Neural cell (in vitro differentiated cells): ENCODE measurements around the gene SEC14L1. TPM values are rescaled to one million over a fixed set of nuclear protein-coding genes. Genes with fewer than 3 reads are reported as not detected.
"Not testable (repeated sequence)": the region's sequence is repeated elsewhere in the genome, so short reads cannot be mapped to it uniquely, and the experiment has no call there.

Experiments
- H2AFZ ChIP-seq: fragments of 200-600, 300-800 bp; sonication (generic), shearing (Covaris generic); 2 replicates; pipeline ENCODE4 v1.6.0; 2014; ENCODE audit warnings: low read depth, mild to moderate bottlenecking, antibody characterized with exemption, low read length, moderate library complexity
- H3F3A ChIP-seq: fragments of 200-600 bp; shearing (Covaris generic); 2 replicates; pipeline ENCODE4 v1.6.1; 2016; ENCODE audit warnings: mild to moderate bottlenecking, moderate library complexity, mixed read lengths, antibody characterized with exemption, low read length; ENCODE audit not compliant: insufficient read depth, poor library complexity, severe bottlenecking
- H3K27ac ChIP-seq: fragments of 200-600, 300-800 bp; sonication (generic), shearing (Covaris generic); 2 replicates; pipeline ENCODE4 v1.5.1; 2014; ENCODE audit warnings: mild to moderate bottlenecking, low read length, moderate library complexity
- H3K27me3 ChIP-seq: fragments of 300-800, 200-600 bp; sonication (generic), shearing (Covaris generic); 2 replicates; pipeline ENCODE4 v1.6.0; 2014; ENCODE audit warnings: mild to moderate bottlenecking, low read depth, low read length, moderate library complexity; ENCODE audit not compliant: insufficient read depth
- H3K36me3 ChIP-seq: fragments of 300-800, 200-600 bp; sonication (generic), shearing (Covaris generic); 2 replicates; pipeline ENCODE4 v1.5.1; 2014; ENCODE audit warnings: mild to moderate bottlenecking, antibody characterized with exemption, low read length, moderate library complexity; ENCODE audit not compliant: insufficient read depth
- H3K4me2 ChIP-seq: fragments of 300-800, 200-600 bp; sonication (generic), shearing (Covaris generic); 2 replicates; pipeline ENCODE4 v1.6.0; 2014; ENCODE audit warnings: mild to moderate bottlenecking, low read length
- H3K4me3 ChIP-seq: fragments of 300-800, 200-600 bp; sonication (generic), shearing (Covaris generic); 2 replicates; pipeline ENCODE4 v1.5.1; 2014; ENCODE audit warnings: mild to moderate bottlenecking, low read length, moderate library complexity
- H3K79me2 ChIP-seq: fragments of 200-600 bp; shearing (Covaris generic); replicated peaks from 2 replicates; pipeline ENCODE4 v1.6.0; 2014; ENCODE audit warnings: mild to moderate bottlenecking, low read length, moderate library complexity; ENCODE audit not compliant: insufficient read depth
- H3K9ac ChIP-seq: fragments of 300-800, 200-600 bp; sonication (generic), shearing (Covaris generic); 2 replicates; pipeline ENCODE4 v1.6.1; 2016; ENCODE audit warnings: mild to moderate bottlenecking, low read length, mixed read lengths
- H3K9me2 ChIP-seq: fragments of 200-600 bp; shearing (Covaris generic); 2 replicates; pipeline ENCODE4 v1.6.1; 2016; ENCODE audit warnings: mild to moderate bottlenecking, low read length, mixed read lengths; ENCODE audit not compliant: insufficient read depth
- H3K9me3 ChIP-seq: fragments of 200-600, 300-800 bp; sonication (generic), shearing (Covaris generic); 2 replicates; pipeline ENCODE4 v1.6.1; 2016; ENCODE audit warnings: mild to moderate bottlenecking, mixed run types, low read length, moderate library complexity, mixed read lengths
- H4K20me1 ChIP-seq: fragments of 200-600 bp; shearing (Covaris generic); 2 replicates; pipeline ENCODE4 v1.6.1; 2016; ENCODE audit warnings: mild to moderate bottlenecking, mixed run types; ENCODE audit not compliant: insufficient read depth
- EP300 ChIP-seq: fragments of 450-650 bp; conservative IDR thresholded peaks from 2 replicates; pipeline ENCODE4 v1.6.1; 2014; ENCODE audit warnings: antibody characterized with exemption, mild to moderate bottlenecking, moderate library complexity; ENCODE audit not compliant: poor library complexity, severe bottlenecking
- MXI1 ChIP-seq: fragments of 450-650 bp; conservative IDR thresholded peaks from 2 replicates; pipeline ENCODE4 v1.6.1; 2014; ENCODE audit warnings: antibody characterized with exemption, mild to moderate bottlenecking; ENCODE audit not compliant: poor library complexity, severe bottlenecking
- POLR2AphosphoS5 ChIP-seq: IDR thresholded peaks from 2 replicates; pipeline ENCODE4 v1.6.1; 2012
- RAD21 ChIP-seq: fragments of 450-650 bp; conservative IDR thresholded peaks from 2 replicates; pipeline ENCODE4 v1.6.1; 2014; ENCODE audit warnings: antibody characterized with exemption, mild to moderate bottlenecking, moderate library complexity
- SMC3 ChIP-seq: fragments of 450-650 bp; conservative IDR thresholded peaks from 2 replicates; pipeline ENCODE4 v1.6.1; 2014; ENCODE audit warnings: antibody characterized with exemption, mild to moderate bottlenecking, moderate library complexity; ENCODE audit not compliant: poor library complexity
- polyA plus RNA-seq: library from polyadenylated mRNA; depleted of rRNA; stranded (reverse); fragments of >200 nt; gene quantifications from 2 replicates; pipeline ENCODE4 v1.2.3, GENCODE V29; 2014
- TF ChIP-seq, protein P1 (sequence below): fragments of 450-650 bp; IDR thresholded peaks from 2 replicates; pipeline ENCODE4 v1.5.1; 2014; ENCODE audit warnings: antibody characterized with exemption, mild to moderate bottlenecking, moderate library complexity; ENCODE audit not compliant: poor library complexity, severe bottlenecking
- TF ChIP-seq, protein P2 (sequence below): IDR thresholded peaks from 2 replicates; pipeline ENCODE4 v1.6.1; 2012; ENCODE audit warnings: borderline replicate concordance

SEC14L1 gene
- polyA plus RNA-seq, 1 donor from 2014 or later = 40.4 TPM

DNA sequence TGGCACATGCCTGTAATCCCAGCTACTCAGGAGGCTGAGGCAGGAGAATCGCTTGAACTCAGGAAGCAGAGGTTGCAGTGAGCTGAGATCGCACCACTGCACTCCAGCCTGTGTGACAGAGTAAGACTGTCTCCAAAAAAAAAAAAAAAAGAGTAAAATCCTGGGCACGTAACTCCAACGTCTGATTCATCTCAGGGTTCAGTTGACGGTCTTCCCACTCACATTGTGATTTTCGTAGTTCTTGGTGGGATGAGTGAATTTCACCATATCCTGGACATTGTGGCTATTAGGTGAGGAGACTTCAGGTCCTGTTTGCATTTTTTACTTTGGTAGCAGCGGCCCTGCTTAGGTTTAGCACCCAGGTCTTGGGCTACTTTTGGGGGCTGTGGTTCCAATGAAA, 111.5 kb downstream of the SEC14L1 start:
- not testable (repeated sequence) for H3K9ac ChIP-seq, H3K4me2 ChIP-seq, H3K27me3 ChIP-seq, H3K9me3 ChIP-seq, H2AFZ ChIP-seq, H3K9me2 ChIP-seq, H3K4me3 ChIP-seq, H3K27ac ChIP-seq, H4K20me1 ChIP-seq, H3K79me2 ChIP-seq, H3K36me3 ChIP-seq, H3F3A ChIP-seq

DNA sequence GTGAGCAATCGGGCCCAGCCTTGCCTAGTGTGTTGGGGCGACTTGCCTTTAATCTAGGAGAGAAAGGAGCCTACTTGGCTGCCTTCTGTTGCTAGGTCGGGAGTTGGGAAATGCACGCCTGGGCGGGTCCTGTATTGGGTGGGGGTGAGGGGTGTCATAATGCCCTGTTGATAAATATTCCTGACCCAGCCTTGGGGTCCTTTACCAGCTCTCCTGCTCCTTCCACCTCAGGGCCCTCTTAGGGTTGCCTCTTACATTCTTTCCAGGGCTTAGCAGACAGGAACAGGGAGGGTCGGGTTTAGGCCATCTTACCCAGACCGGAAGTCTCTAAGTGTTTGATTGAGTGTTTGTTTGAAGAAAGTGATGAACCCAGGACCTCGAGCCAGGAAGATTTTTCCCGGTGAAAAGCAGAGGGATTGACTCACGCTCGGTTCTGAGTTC, 112.9 kb downstream of the SEC14L1 start:
- H3K27me3 ChIP-seq = no peaks in the 10 kb centered on the region

More for the DNA sequence above, 112.9 kb downstream of the SEC14L1 start:
- Histone ChIP-seq H3K4me2 (no peak overlapping the region), H4K20me1 (no peaks in the 10 kb centered on the region), H3K27ac (no peak overlapping the region), H3K9ac (no peak overlapping the region), H3F3A (no peaks in the 10 kb centered on the region), H3K4me3 (no peak overlapping the region), H2AFZ (no peak overlapping the region), H3K9me2 (no peaks in the 10 kb centered on the region), H3K36me3 (no peaks in the 10 kb centered on the region), H3K9me3 (no peaks in the 10 kb centered on the region), H3K79me2 (no peaks in the 10 kb centered on the region)
- TF ChIP-seq MXI1 (no peak), EP300 (no peak), RAD21 (no peak), POLR2AphosphoS5 (no peak), SMC3 (no peak)
- TF ChIP-seq, protein P1, sequence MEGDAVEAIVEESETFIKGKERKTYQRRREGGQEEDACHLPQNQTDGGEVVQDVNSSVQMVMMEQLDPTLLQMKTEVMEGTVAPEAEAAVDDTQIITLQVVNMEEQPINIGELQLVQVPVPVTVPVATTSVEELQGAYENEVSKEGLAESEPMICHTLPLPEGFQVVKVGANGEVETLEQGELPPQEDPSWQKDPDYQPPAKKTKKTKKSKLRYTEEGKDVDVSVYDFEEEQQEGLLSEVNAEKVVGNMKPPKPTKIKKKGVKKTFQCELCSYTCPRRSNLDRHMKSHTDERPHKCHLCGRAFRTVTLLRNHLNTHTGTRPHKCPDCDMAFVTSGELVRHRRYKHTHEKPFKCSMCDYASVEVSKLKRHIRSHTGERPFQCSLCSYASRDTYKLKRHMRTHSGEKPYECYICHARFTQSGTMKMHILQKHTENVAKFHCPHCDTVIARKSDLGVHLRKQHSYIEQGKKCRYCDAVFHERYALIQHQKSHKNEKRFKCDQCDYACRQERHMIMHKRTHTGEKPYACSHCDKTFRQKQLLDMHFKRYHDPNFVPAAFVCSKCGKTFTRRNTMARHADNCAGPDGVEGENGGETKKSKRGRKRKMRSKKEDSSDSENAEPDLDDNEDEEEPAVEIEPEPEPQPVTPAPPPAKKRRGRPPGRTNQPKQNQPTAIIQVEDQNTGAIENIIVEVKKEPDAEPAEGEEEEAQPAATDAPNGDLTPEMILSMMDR = no peak
- TF ChIP-seq, protein P2, sequence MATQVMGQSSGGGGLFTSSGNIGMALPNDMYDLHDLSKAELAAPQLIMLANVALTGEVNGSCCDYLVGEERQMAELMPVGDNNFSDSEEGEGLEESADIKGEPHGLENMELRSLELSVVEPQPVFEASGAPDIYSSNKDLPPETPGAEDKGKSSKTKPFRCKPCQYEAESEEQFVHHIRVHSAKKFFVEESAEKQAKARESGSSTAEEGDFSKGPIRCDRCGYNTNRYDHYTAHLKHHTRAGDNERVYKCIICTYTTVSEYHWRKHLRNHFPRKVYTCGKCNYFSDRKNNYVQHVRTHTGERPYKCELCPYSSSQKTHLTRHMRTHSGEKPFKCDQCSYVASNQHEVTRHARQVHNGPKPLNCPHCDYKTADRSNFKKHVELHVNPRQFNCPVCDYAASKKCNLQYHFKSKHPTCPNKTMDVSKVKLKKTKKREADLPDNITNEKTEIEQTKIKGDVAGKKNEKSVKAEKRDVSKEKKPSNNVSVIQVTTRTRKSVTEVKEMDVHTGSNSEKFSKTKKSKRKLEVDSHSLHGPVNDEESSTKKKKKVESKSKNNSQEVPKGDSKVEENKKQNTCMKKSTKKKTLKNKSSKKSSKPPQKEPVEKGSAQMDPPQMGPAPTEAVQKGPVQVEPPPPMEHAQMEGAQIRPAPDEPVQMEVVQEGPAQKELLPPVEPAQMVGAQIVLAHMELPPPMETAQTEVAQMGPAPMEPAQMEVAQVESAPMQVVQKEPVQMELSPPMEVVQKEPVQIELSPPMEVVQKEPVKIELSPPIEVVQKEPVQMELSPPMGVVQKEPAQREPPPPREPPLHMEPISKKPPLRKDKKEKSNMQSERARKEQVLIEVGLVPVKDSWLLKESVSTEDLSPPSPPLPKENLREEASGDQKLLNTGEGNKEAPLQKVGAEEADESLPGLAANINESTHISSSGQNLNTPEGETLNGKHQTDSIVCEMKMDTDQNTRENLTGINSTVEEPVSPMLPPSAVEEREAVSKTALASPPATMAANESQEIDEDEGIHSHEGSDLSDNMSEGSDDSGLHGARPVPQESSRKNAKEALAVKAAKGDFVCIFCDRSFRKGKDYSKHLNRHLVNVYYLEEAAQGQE = no peak
